ENCODE measurements around the gene SEC24B. TPM values are rescaled to one million over a fixed set of nuclear protein-coding genes. Genes with fewer than 3 reads are reported as not detected.
A peak's percentile ranks its signal among the peaks of the same experiment; 100 is the strongest.

The SEC24B gene
- total and polyA plus RNA-seq, 10 of the 15 experiments (the other 5 are each of a cell fraction or from before 2014, with no cell fraction given) = 6.4 to 43.2 (median 16.0) TPM

DNA sequence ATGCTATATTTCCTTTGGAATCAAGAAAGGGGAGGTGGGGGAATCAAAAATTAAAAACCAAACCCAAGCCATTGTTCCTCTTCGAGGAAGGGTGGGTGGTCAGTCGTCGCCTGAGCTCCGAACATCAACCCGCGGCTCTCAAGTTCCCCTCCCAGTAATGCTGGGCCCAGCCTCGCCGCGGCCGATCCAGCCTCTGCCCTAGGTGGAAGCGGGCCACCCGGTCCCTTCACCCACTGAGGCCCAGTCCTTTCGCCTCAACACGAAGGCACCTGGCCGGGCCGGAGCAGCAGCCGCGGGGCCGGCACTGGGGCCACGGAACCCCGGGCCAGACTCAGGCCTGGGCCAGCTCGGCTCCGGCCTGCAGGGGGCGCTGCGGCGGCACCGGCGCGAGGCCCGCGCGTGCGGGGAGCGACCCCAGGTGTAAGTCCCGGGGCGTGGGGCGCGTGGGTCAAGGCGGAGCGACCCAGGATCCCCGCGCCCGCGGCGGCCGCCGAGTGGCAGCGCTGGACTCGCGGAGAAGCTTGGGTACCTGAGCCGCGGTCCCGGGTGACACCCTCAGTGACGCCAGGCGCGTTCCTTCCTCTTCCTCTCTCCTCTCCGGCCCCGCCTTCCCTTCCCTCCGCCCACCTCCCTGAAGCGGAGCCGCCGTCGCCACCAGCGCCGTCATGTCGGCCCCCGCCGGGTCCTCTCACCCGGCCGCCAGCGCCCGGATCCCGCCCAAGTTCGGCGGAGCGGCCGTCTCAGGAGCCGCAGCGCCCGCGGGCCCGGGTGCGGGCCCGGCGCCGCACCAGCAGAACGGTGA, at the start of gene SEC24B (continued):
- TF ChIP-seq, protein P1, sequence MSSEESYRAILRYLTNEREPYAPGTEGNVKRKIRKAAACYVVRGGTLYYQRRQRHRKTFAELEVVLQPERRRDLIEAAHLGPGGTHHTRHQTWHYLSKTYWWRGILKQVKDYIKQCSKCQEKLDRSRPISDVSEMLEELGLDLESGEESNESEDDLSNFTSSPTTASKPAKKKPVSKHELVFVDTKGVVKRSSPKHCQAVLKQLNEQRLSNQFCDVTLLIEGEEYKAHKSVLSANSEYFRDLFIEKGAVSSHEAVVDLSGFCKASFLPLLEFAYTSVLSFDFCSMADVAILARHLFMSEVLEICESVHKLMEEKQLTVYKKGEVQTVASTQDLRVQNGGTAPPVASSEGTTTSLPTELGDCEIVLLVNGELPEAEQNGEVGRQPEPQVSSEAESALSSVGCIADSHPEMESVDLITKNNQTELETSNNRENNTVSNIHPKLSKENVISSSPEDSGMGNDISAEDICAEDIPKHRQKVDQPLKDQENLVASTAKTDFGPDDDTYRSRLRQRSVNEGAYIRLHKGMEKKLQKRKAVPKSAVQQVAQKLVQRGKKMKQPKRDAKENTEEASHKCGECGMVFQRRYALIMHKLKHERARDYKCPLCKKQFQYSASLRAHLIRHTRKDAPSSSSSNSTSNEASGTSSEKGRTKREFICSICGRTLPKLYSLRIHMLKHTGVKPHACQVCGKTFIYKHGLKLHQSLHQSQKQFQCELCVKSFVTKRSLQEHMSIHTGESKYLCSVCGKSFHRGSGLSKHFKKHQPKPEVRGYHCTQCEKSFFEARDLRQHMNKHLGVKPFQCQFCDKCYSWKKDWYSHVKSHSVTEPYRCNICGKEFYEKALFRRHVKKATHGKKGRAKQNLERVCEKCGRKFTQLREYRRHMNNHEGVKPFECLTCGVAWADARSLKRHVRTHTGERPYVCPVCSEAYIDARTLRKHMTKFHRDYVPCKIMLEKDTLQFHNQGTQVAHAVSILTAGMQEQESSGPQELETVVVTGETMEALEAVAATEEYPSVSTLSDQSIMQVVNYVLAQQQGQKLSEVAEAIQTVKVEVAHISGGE (CRISPR knock-in tag; IDR thresholded peaks at IDR 0.05) = no peak
- TF ChIP-seq HDAC6 (IDR thresholded peaks at IDR 0.05; ENCODE audit: unreplicated experiment) = no peak
- TF ChIP-seq LARP7 (IDR thresholded peaks at IDR 0.05) = peak; percentile 100
- TF ChIP-seq TARDBP (IDR thresholded peaks at IDR 0.05; ENCODE audit: borderline replicate concordance) = no peak
- peak; percentile 57; the same call in 1 of the 2 replicates for TF ChIP-seq POLR2AphosphoS2 (IDR thresholded peaks at IDR 0.05; ENCODE audit: low read depth, low read length)
- TF ChIP-seq KLF5 (IDR thresholded peaks at IDR 0.05; ENCODE audit: partially characterized antibody) = peak; percentile 79
- 0 out of 2 replicates have a peak, but pooled peaks have one; percentile 7 for TF ChIP-seq HCFC1 (IDR thresholded peaks at IDR 0.05; ENCODE audit: low read length)
- no peak for TF ChIP-seq BCL11A (IDR thresholded peaks at IDR 0.05; ENCODE audit: low read depth, low read length)
- no peak for TF ChIP-seq CHD4 (IDR thresholded peaks at IDR 0.05)
- TF ChIP-seq, protein P2, sequence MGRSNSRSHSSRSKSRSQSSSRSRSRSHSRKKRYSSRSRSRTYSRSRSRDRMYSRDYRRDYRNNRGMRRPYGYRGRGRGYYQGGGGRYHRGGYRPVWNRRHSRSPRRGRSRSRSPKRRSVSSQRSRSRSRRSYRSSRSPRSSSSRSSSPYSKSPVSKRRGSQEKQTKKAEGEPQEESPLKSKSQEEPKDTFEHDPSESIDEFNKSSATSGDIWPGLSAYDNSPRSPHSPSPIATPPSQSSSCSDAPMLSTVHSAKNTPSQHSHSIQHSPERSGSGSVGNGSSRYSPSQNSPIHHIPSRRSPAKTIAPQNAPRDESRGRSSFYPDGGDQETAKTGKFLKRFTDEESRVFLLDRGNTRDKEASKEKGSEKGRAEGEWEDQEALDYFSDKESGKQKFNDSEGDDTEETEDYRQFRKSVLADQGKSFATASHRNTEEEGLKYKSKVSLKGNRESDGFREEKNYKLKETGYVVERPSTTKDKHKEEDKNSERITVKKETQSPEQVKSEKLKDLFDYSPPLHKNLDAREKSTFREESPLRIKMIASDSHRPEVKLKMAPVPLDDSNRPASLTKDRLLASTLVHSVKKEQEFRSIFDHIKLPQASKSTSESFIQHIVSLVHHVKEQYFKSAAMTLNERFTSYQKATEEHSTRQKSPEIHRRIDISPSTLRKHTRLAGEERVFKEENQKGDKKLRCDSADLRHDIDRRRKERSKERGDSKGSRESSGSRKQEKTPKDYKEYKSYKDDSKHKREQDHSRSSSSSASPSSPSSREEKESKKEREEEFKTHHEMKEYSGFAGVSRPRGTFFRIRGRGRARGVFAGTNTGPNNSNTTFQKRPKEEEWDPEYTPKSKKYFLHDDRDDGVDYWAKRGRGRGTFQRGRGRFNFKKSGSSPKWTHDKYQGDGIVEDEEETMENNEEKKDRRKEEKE (IDR thresholded peaks at IDR 0.05) = no peak
- TF ChIP-seq SMARCA5 (IDR thresholded peaks at IDR 0.05) = peak; percentile 99
- no peak for TF ChIP-seq MYB (IDR thresholded peaks at IDR 0.05; ENCODE audit: borderline replicate concordance, low read depth, low read length)
- peak; percentile 61 for TF ChIP-seq SPI1 (IDR thresholded peaks at IDR 0.05; ENCODE audit: borderline replicate concordance, insufficient read depth, low read depth, low read length)
- no peak for TF ChIP-seq ZNF622 (IDR thresholded peaks at IDR 0.05)
- no peak for TF ChIP-seq RBBP5 (conservative IDR thresholded peaks at IDR 0.05)
- TF ChIP-seq CBX5 (IDR thresholded peaks at IDR 0.05; ENCODE audit: low read depth) = no peak
- TF ChIP-seq TCF12 (IDR thresholded peaks at IDR 0.05; ENCODE audit: low read depth, low read length) = no peak
- no peak; the same call in none of the 2 replicates for TF ChIP-seq MXI1 (IDR thresholded peaks at IDR 0.05; ENCODE audit: low read depth, low read length)
- peak in 1 of 2 experiments; percentile 69; a peak in 1 of 3 replicates for TF ChIP-seq EGR1 (IDR thresholded peaks at IDR 0.05; ENCODE audit: borderline replicate concordance in 1 of 2, low read depth in 2 of 2, low read length in 2 of 2)
- no peak for TF ChIP-seq NFXL1 (IDR thresholded peaks at IDR 0.05; ENCODE audit: borderline replicate concordance)
- no peak for TF ChIP-seq SP1 (IDR thresholded peaks at IDR 0.05; ENCODE audit: low read depth, low read length)
- TF ChIP-seq SRF (IDR thresholded peaks at IDR 0.05; ENCODE audit: low read depth in 2 of 2, low read length in 2 of 2) = 0 out of 4 replicates have a peak, but pooled peaks of 1 of the 2 experiments have one; percentile 34
- TF ChIP-seq, protein P3, sequence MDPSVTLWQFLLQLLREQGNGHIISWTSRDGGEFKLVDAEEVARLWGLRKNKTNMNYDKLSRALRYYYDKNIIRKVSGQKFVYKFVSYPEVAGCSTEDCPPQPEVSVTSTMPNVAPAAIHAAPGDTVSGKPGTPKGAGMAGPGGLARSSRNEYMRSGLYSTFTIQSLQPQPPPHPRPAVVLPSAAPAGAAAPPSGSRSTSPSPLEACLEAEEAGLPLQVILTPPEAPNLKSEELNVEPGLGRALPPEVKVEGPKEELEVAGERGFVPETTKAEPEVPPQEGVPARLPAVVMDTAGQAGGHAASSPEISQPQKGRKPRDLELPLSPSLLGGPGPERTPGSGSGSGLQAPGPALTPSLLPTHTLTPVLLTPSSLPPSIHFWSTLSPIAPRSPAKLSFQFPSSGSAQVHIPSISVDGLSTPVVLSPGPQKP (IDR thresholded peaks at IDR 0.05; ENCODE audit: low read depth, low read length) = 0 out of 2 replicates have a peak, but pooled peaks have one; percentile 32
- TF ChIP-seq YY1 (IDR thresholded peaks at IDR 0.05; ENCODE audit: low read depth, low read length) = peak; percentile 74
- TF ChIP-seq CBX3 (IDR thresholded peaks at IDR 0.05; ENCODE audit: borderline replicate concordance, low read depth) = no peak
